HCT116 (cell line): Measurements from ENCODE around the gene ZNF79. TPM values are rescaled to one million over a fixed set of nuclear protein-coding genes. Genes with fewer than 3 reads are reported as not detected.

Source experiments
- ATAC-seq: fragments of 200-7000 bp; cut with Tn5 transposase; 2 replicates; pipeline ENCODE4 v1.9.1; 2020; ENCODE audit warnings: mild to moderate bottlenecking, moderate library complexity
- BruUV-seq: library from RNA; stranded (reverse); fragments of 400-500 nt; replicated peaks from 2 replicates; lab custom pipeline; 2021; lab: Mats Ljungman, UMichigan
- CTCF ChIA-PET: fragments of 300-600 bp; sonication (Branson Sonifier 250); formaldehyde crosslinking; loops from one replicate; lab custom pipeline; 2021; ENCODE audit warnings: antibody characterized with exemption; lab: Charles Lee
- POLR2A ChIA-PET: fragments of 300-600, 350-600 bp; sonication (Branson Sonifier 250); formaldehyde crosslinking; loops from one replicate; lab custom pipeline; 2021; ENCODE audit warnings: antibody characterized with exemption; lab: Charles Lee
- RAD21 ChIA-PET, 2 experiments: fragments of 300-600 bp; sonication (Branson Sonifier 250); formaldehyde crosslinking; loops; one replicate each; lab custom pipeline; 2023; ENCODE audit warnings: low total read pairs in 2 of 2; ENCODE audit not compliant: uncharacterized antibody in 2 of 2, unreplicated experiment in 2 of 2, low non-redundant PET in 1 of 2; lab: Charles Lee
- DNase-seq: peaks from one replicate; pipeline ENCODE4 v3.0.0-alpha.2; 2010; ENCODE audit warnings: low read depth, low spot score
- H2AFZ ChIP-seq: fragments of 200-600 bp; shearing (Covaris generic), sonication (generic); 2 replicates; pipeline ENCODE4 v1.6.1; 2017; ENCODE audit warnings: low read depth, mixed run types, mixed read lengths, antibody characterized with exemption, low read length; ENCODE audit not compliant: poor library complexity, severe bottlenecking
- H3K27ac ChIP-seq: 2 replicates; pipeline ENCODE4 v1.5.1; 2012; ENCODE audit warnings: low read depth, low read length
- H3K27me3 ChIP-seq: fragments of 200-600 bp; sonication (generic); 2 replicates; pipeline ENCODE4 v1.6.1; 2016; ENCODE audit warnings: mixed run types, low read length, mixed read lengths; ENCODE audit not compliant: insufficient read depth
- H3K36me3 ChIP-seq, 2 experiments: fragments of 200-500 bp in 1 of 2; fragments of 200-600 bp in 1 of 2; sonication (Bioruptor generic) in 1 of 2; sonication (generic) in 1 of 2; 2 replicates each; pipeline versions ENCODE4 v1.5.1 to v1.6.1; 2014 to 2016; ENCODE audit warnings: low read length in 2 of 2, inconsistent platforms in 1 of 2, mixed read lengths in 1 of 2, mixed run types in 1 of 2; ENCODE audit not compliant: insufficient read depth in 2 of 2, control insufficient read depth in 1 of 2
- H3K4me1 ChIP-seq, 2 experiments: fragments of 200-600 bp in 1 of 2; sonication (generic) in 1 of 2; 2 replicates each; pipeline versions ENCODE4 v1.5.1 to v1.6.1; 2012 to 2017; ENCODE audit warnings: low read length in 2 of 2, inconsistent platforms in 1 of 2, mild to moderate bottlenecking in 1 of 2, mixed read lengths in 1 of 2, mixed run types in 1 of 2, moderate library complexity in 1 of 2; ENCODE audit not compliant: insufficient read depth in 2 of 2, control insufficient read depth in 1 of 2
- H3K4me2 ChIP-seq: fragments of 200-600 bp; sonication (generic); 2 replicates; pipeline ENCODE4 v1.6.1; 2017; ENCODE audit warnings: mixed run types, low read length, mixed read lengths
- H3K4me3 ChIP-seq, 2 experiments: fragments of 200-600 bp in 1 of 2; sonication (generic) in 1 of 2; replicated peaks in 1 of 2; 2 replicates each; pipeline ENCODE4 v1.5.1; 2011 to 2016; ENCODE audit warnings: low read length in 2 of 2, control low read depth in 1 of 2, low read depth in 1 of 2, mild to moderate bottlenecking in 1 of 2, mixed read lengths in 1 of 2, mixed run types in 1 of 2
- H3K79me2 ChIP-seq: fragments of 200-600 bp; sonication (generic); 2 replicates; pipeline ENCODE4 v1.6.1; 2017; ENCODE audit warnings: mild to moderate bottlenecking, mixed run types, low read length, moderate library complexity, mixed read lengths; ENCODE audit not compliant: insufficient read depth
- H3K9ac ChIP-seq: fragments of 200-600 bp; sonication (generic); 2 replicates; pipeline ENCODE4 v1.6.1; 2016; ENCODE audit warnings: low read length, mixed read lengths
- H3K9me2 ChIP-seq: fragments of 200-600 bp; sonication (generic), shearing (Covaris generic); 2 replicates; pipeline ENCODE4 v1.6.1; 2017; ENCODE audit warnings: mixed run types, mild to moderate bottlenecking, moderate library complexity; ENCODE audit not compliant: insufficient read depth
- H3K9me3 ChIP-seq, 2 experiments: fragments of 200-500 bp in 1 of 2; fragments of 200-600 bp in 1 of 2; sonication (Bioruptor generic) in 1 of 2; sonication (generic) in 1 of 2; 2 replicates each; pipeline ENCODE4 v1.6.1; 2014 to 2017; ENCODE audit warnings: low read length in 2 of 2, mixed read lengths in 2 of 2, inconsistent platforms in 1 of 2, low read depth in 1 of 2, mild to moderate bottlenecking in 1 of 2, mixed run types in 1 of 2, moderate library complexity in 1 of 2; ENCODE audit not compliant: control insufficient read depth in 1 of 2, insufficient read depth in 1 of 2
- H4K20me1 ChIP-seq: fragments of 200-600 bp; sonication (generic), shearing (Covaris generic); 2 replicates; pipeline ENCODE4 v1.6.1; 2017; ENCODE audit warnings: mixed run types, mild to moderate bottlenecking, moderate library complexity; ENCODE audit not compliant: insufficient read depth
- ATF3 ChIP-seq: IDR thresholded peaks from 2 replicates; pipeline ENCODE4 v1.6.1; 2012
- EGR1 ChIP-seq: IDR thresholded peaks from 2 replicates; pipeline ENCODE4 v1.6.1; 2012; ENCODE audit warnings: low read depth
- MAX ChIP-seq: IDR thresholded peaks from 2 replicates; pipeline ENCODE4 v1.6.1; 2012
- POLR2AphosphoS5 ChIP-seq: IDR thresholded peaks from 2 replicates; pipeline ENCODE4 v1.6.1; 2011; ENCODE audit warnings: mild to moderate bottlenecking, low read depth, low read length, moderate library complexity
- REST ChIP-seq: IDR thresholded peaks from 2 replicates; pipeline ENCODE4 v1.6.1; 2012; ENCODE audit warnings: low read depth
- SIN3A ChIP-seq: IDR thresholded peaks from 2 replicates; pipeline ENCODE4 v1.6.1; 2012; ENCODE audit warnings: low read depth
- intact Hi-C: fragments of 100-400 bp; cut with micrococcal nuclease; formaldehyde crosslinking; loops from 2 replicates; pipeline ENCODE4 v1.10.0; 2022
- total RNA-seq: library from RNA; stranded (reverse); gene quantifications from one replicate; pipeline ENCODE4 v1.2.1, GENCODE V29; 2021; ENCODE audit not compliant: unreplicated experiment

The ZNF79 gene
- total RNA-seq, 1 experiment from 2014 or later, result 5.3 TPM

GRCh38 chr9:127406799-127407491 lies 17.2 kb upstream of the ZNF79 start:
- TF ChIP-seq POLR2AphosphoS5, result no peak
- TF ChIP-seq MAX, result no peak
- no peak for TF ChIP-seq SIN3A
- no peak for TF ChIP-seq EGR1
- no peak for TF ChIP-seq REST
- no peak for TF ChIP-seq ATF3
- TF ChIP-seq, all 23 proteins: peak for 0
- intact Hi-C loops, result no loop called here
- Histone ChIP-seq H3K4me2 (no peak overlapping the region), H3K27me3 (no peaks in the 10 kb centered on the region), H3K79me2 (no peaks in the 10 kb centered on the region), H2AFZ (no peak overlapping the region), H3K9ac (no peak overlapping the region), H3K4me3 (no peak overlapping the region), H3K9me2 (no peaks in the 10 kb centered on the region), H3K36me3 (peaks cover 2 to 5% of the 10 kb centered on the region in 2 experiments; a peak in 1 of 4 replicates), H3K27ac (no peak overlapping the region), H4K20me1 (no peaks in the 10 kb centered on the region), H3K9me3 (no peaks in the 10 kb centered on the region), H3K4me1 (peaks cover 0 to 7% of the 10 kb centered on the region in 2 experiments; a peak in 1 of 4 replicates)
- ATAC-seq (peak; percentile 40; the same call in 1 of the 2 replicates), DNase-seq (no peak)
- ChIA-PET CTCF (no interaction called here), POLR2A (no interaction called here), RAD21 (no interaction called here)
- no TSS peak for BruUV-seq
